Activated CD4-positive, CD25-positive, alpha-beta regulatory T cell treated with anti-CD3 and anti-CD28 coated beads, Interleukin-2, amount 50 U/mL, for 16 hours (primary cell): ENCODE results near the gene PLCB4.

Experiments used
- DNase-seq: peaks from one replicate; pipeline ENCODE4 v3.0.0-alpha.2; 2020; ENCODE audit warnings: low read depth, low spot score

Gene PLCB4

DNA sequence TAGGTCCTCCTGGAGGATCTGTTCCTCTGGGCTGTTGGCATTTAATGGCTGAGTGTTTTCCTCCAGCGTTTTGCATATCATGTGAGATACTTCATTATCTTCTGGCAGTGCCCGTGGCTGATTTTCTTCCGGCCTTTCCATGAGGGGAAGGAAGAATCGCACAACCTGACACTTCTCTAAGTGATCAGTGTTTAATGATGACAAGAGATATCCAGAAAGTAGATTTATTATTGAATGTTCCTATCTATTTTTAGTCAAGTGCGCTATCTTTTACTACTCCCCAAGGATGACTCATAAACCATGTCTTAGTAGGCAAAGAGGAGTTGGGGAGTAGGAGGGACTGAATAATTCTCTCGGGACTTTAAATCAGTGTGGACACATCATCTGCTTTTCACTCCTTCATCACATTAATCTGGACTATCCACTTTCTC, 149.7 kb downstream of the PLCB4 start:
- no peak for DNase-seq

GRCh38 chr20:9220874-9221547, 152.1 kb downstream of the PLCB4 start:
- DNase-seq = no peak

GRCh38 chr20:9223296-9223695, 154.4 kb downstream of the PLCB4 start:
- no peak for DNase-seq

- no peak for DNase-seq
Observed at GRCh38 chr20:9225879-9226278, 157.0 kb downstream of the PLCB4 start.

DNA sequence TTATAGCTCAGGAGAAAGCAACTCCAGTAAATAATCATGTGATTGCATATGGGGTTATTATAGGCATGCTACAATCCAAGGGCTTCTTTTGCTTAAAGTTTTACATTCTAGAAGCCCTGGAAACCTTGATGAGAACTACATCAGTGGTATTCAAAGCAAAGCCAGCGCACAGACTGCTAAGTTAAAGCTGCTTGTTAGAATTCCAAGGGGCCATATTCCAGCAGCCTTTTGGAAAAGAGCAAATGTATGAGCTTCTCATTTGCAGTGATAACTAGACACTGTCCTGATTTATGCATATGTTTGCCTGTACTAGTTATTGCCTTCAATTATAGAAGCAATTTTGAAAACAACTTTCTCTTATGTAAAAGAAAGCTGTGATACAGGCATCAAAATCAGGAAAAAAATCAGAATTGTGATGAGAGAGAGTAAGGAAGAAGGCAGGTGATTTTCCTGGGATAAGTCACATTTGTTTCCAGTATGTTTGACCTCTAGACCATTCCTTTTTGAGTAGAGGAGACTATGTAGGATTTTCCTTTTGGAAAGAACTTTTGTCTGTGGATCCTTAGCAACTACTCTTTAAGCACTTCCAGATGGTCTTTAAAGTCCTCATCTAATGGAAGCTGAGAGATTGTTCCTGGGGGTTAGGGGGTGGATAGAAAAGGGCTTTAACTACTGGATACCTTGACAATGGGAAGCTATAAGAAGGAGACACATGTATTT, 159.2 kb downstream of the PLCB4 start:
- DNase-seq = no peak

GRCh38 chr20:9228774-9229450, 160.0 kb downstream of the PLCB4 start:
- no peak for DNase-seq

- DNase-seq = no peak
Observed at GRCh38 chr20:9230406-9230805, 161.5 kb downstream of the PLCB4 start.

DNA sequence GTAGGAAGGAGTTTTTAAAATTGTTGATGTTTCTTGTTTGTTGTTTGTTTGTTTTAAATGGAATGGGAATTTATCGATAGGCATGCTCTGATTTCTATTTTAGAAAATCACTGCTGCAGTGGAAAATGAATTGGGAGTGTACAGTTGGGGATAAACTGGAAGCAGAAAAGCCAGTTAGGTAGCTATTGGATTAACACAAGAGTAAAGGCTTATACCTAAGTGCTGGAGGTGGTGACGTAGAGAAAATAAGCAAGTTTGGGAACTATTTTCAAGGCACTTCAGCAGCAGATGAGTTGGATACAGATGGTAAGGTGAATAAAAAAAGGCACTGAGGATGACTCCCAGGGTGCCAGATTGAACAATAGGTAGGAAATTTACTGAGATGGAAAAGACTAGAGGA, 164.9 kb downstream of the PLCB4 start:
- DNase-seq = no peak

GRCh38 chr20:9235518-9235917, 166.6 kb downstream of the PLCB4 start:
- DNase-seq = no peak

GRCh38 chr20:9236458-9236857, 167.6 kb downstream of the PLCB4 start:
- no peak for DNase-seq

- no peak for DNase-seq
Observed at GRCh38 chr20:9241232-9241692, 172.4 kb downstream of the PLCB4 start.

DNA sequence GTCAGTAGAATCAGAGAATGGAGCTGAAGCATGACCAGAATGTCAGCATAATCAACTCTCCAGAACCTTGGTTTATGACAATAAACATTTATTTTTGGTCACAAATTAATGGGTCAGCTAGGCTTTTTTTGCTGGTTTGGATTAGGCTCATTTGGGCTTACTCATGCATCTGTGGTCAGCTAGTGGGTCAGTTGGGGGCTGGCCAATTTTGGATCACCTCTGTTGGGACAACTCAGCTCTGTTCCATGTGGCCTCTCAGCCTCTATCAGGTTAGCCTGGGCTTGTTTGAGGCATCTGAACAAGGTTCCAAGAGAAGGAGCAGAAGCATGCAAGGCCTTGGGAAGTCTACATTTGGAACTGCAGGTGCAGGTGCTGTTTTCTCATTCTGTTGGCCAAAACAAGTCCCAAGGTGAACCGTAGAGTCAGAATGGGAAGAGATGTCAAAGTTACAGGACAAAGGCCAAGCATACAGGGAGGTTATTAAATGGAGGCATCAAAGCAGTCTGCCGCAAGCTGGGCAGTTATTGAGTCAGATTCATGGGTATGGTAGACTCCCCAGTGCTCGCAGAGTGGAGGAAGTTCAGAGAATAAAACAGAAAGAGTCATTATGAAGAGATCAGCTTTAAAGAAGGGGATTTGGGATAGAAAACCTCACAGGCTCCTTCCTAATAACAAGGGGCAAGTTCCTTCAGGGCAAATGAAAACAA, 173.0 kb downstream of the PLCB4 start:
- no peak for DNase-seq

DNA sequence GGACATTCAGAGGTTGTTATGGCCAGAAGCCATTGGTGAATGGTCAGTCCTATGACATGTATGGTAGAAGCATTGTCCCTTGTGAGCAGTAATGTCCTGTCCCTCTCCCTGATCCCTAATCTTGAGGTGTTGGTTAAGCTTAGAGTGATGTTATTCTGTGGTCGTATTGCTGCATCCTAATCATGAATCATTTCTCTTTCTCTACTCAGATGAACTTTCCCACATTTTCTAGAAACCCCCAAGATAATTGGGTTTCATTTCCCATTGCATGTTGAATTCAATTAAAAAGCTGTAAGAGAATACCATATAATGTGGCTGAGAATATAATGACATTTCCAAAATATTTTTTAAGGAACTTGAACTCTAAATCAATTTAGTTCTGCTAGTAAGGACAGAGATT, 175.1 kb downstream of the PLCB4 start:
- DNase-seq = no peak

GRCh38 chr20:9244811-9245210, 175.9 kb downstream of the PLCB4 start:
- DNase-seq = no peak

GRCh38 chr20:9246731-9247130, 177.8 kb downstream of the PLCB4 start:
- no peak for DNase-seq

DNA sequence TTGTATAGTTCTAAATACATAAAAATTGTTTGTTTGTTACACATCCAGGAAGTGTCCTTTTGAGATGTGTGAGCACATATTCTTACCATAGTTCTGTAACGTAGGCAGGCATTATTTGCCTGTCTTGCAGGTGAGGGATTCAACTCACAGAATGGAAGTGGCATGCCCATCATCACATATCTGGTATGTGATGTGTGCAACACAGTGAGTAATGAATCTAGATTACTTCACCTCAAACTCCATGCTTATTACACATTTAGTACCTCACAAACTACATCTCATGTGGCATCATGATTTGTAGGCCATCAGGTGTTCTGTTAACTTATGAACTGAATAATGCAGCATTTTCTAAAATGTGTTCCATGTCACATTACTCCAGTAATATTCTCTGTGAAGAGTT, 181.6 kb downstream of the PLCB4 start:
- no peak for DNase-seq

GRCh38 chr20:9253006-9253539, 184.2 kb downstream of the PLCB4 start:
- no peak for DNase-seq

GRCh38 chr20:9255171-9255570, 186.3 kb downstream of the PLCB4 start:
- no peak for DNase-seq

GRCh38 chr20:9256393-9256792, 187.5 kb downstream of the PLCB4 start:
- no peak for DNase-seq

DNA sequence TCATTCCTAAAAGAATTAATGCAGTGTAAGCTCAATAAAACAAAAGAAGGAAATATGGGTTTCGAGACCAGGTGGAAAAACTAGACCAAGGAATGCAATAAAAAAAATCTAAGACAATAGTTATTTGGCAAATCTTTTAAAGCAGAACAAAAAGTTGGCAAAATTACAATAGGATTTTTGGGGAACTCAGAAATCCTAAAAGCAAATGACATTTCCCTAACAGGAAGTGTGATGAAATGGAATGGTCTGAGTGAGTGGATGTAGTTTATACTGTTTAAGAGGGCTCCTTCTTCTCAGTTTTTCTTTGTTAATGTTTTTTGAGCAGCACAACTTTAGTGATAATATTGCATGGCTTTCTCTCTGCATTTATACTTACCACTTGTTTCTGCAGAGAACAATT, 190.0 kb downstream of the PLCB4 start:
- DNase-seq = no peak

- DNase-seq = no peak
Observed at GRCh38 chr20:9260027-9260426, 191.1 kb downstream of the PLCB4 start.

- no peak for DNase-seq
Observed at GRCh38 chr20:9261781-9262180, 192.9 kb downstream of the PLCB4 start.
